HCT116 (cell line): Measurements from ENCODE around the gene ENPP3. TPM values are rescaled to one million over a fixed set of nuclear protein-coding genes. Genes with fewer than 3 reads are reported as not detected.

Source experiments
- ATAC-seq: fragments of 200-7000 bp; cut with Tn5 transposase; 2 replicates; pipeline ENCODE4 v1.9.1; 2020; ENCODE audit warnings: mild to moderate bottlenecking, moderate library complexity
- BruUV-seq: library from RNA; stranded (reverse); fragments of 400-500 nt; replicated peaks from 2 replicates; lab custom pipeline; 2021; lab: Mats Ljungman, UMichigan
- CTCF ChIA-PET: fragments of 300-600 bp; sonication (Branson Sonifier 250); formaldehyde crosslinking; loops from one replicate; lab custom pipeline; 2021; ENCODE audit warnings: antibody characterized with exemption; lab: Charles Lee
- POLR2A ChIA-PET: fragments of 300-600, 350-600 bp; sonication (Branson Sonifier 250); formaldehyde crosslinking; loops from one replicate; lab custom pipeline; 2021; ENCODE audit warnings: antibody characterized with exemption; lab: Charles Lee
- RAD21 ChIA-PET, 2 experiments: fragments of 300-600 bp; sonication (Branson Sonifier 250); formaldehyde crosslinking; loops; one replicate each; lab custom pipeline; 2023; ENCODE audit warnings: low total read pairs in 2 of 2; ENCODE audit not compliant: uncharacterized antibody in 2 of 2, unreplicated experiment in 2 of 2, low non-redundant PET in 1 of 2; lab: Charles Lee
- DNase-seq: peaks from one replicate; pipeline ENCODE4 v3.0.0-alpha.2; 2010; ENCODE audit warnings: low read depth, low spot score
- H2AFZ ChIP-seq: fragments of 200-600 bp; shearing (Covaris generic), sonication (generic); 2 replicates; pipeline ENCODE4 v1.6.1; 2017; ENCODE audit warnings: low read depth, mixed run types, mixed read lengths, antibody characterized with exemption, low read length; ENCODE audit not compliant: poor library complexity, severe bottlenecking
- H3K27ac ChIP-seq: 2 replicates; pipeline ENCODE4 v1.5.1; 2012; ENCODE audit warnings: low read depth, low read length
- H3K27me3 ChIP-seq: fragments of 200-600 bp; sonication (generic); 2 replicates; pipeline ENCODE4 v1.6.1; 2016; ENCODE audit warnings: mixed run types, low read length, mixed read lengths; ENCODE audit not compliant: insufficient read depth
- H3K36me3 ChIP-seq, 2 experiments: fragments of 200-500 bp in 1 of 2; fragments of 200-600 bp in 1 of 2; sonication (Bioruptor generic) in 1 of 2; sonication (generic) in 1 of 2; 2 replicates each; pipeline versions ENCODE4 v1.5.1 to v1.6.1; 2014 to 2016; ENCODE audit warnings: low read length in 2 of 2, inconsistent platforms in 1 of 2, mixed read lengths in 1 of 2, mixed run types in 1 of 2; ENCODE audit not compliant: insufficient read depth in 2 of 2, control insufficient read depth in 1 of 2
- H3K4me1 ChIP-seq, 2 experiments: fragments of 200-600 bp in 1 of 2; sonication (generic) in 1 of 2; 2 replicates each; pipeline versions ENCODE4 v1.5.1 to v1.6.1; 2012 to 2017; ENCODE audit warnings: low read length in 2 of 2, inconsistent platforms in 1 of 2, mild to moderate bottlenecking in 1 of 2, mixed read lengths in 1 of 2, mixed run types in 1 of 2, moderate library complexity in 1 of 2; ENCODE audit not compliant: insufficient read depth in 2 of 2, control insufficient read depth in 1 of 2
- H3K4me2 ChIP-seq: fragments of 200-600 bp; sonication (generic); 2 replicates; pipeline ENCODE4 v1.6.1; 2017; ENCODE audit warnings: mixed run types, low read length, mixed read lengths
- H3K4me3 ChIP-seq, 2 experiments: fragments of 200-600 bp in 1 of 2; sonication (generic) in 1 of 2; replicated peaks in 1 of 2; 2 replicates each; pipeline ENCODE4 v1.5.1; 2011 to 2016; ENCODE audit warnings: low read length in 2 of 2, control low read depth in 1 of 2, low read depth in 1 of 2, mild to moderate bottlenecking in 1 of 2, mixed read lengths in 1 of 2, mixed run types in 1 of 2
- H3K79me2 ChIP-seq: fragments of 200-600 bp; sonication (generic); 2 replicates; pipeline ENCODE4 v1.6.1; 2017; ENCODE audit warnings: mild to moderate bottlenecking, mixed run types, low read length, moderate library complexity, mixed read lengths; ENCODE audit not compliant: insufficient read depth
- H3K9ac ChIP-seq: fragments of 200-600 bp; sonication (generic); 2 replicates; pipeline ENCODE4 v1.6.1; 2016; ENCODE audit warnings: low read length, mixed read lengths
- H3K9me2 ChIP-seq: fragments of 200-600 bp; sonication (generic), shearing (Covaris generic); 2 replicates; pipeline ENCODE4 v1.6.1; 2017; ENCODE audit warnings: mixed run types, mild to moderate bottlenecking, moderate library complexity; ENCODE audit not compliant: insufficient read depth
- H3K9me3 ChIP-seq, 2 experiments: fragments of 200-500 bp in 1 of 2; fragments of 200-600 bp in 1 of 2; sonication (Bioruptor generic) in 1 of 2; sonication (generic) in 1 of 2; 2 replicates each; pipeline ENCODE4 v1.6.1; 2014 to 2017; ENCODE audit warnings: low read length in 2 of 2, mixed read lengths in 2 of 2, inconsistent platforms in 1 of 2, low read depth in 1 of 2, mild to moderate bottlenecking in 1 of 2, mixed run types in 1 of 2, moderate library complexity in 1 of 2; ENCODE audit not compliant: control insufficient read depth in 1 of 2, insufficient read depth in 1 of 2
- H4K20me1 ChIP-seq: fragments of 200-600 bp; sonication (generic), shearing (Covaris generic); 2 replicates; pipeline ENCODE4 v1.6.1; 2017; ENCODE audit warnings: mixed run types, mild to moderate bottlenecking, moderate library complexity; ENCODE audit not compliant: insufficient read depth
- EZH2 ChIP-seq: fragments of 200-600 bp; sonication (generic); IDR thresholded peaks from 2 replicates; pipeline ENCODE4 v1.6.1; 2017; ENCODE audit warnings: antibody characterized with exemption, mixed run types
- REST ChIP-seq: IDR thresholded peaks from 2 replicates; pipeline ENCODE4 v1.6.1; 2012; ENCODE audit warnings: low read depth
- SIN3A ChIP-seq: IDR thresholded peaks from 2 replicates; pipeline ENCODE4 v1.6.1; 2012; ENCODE audit warnings: low read depth
- YY1 ChIP-seq: IDR thresholded peaks from 2 replicates; pipeline ENCODE4 v1.6.1; 2011; ENCODE audit warnings: low read length, low read depth, moderate library complexity, mild to moderate bottlenecking; ENCODE audit not compliant: insufficient replicate concordance; ENCODE audit errors: extremely low read depth
- ZFX ChIP-seq: fragments of 450-650 bp; IDR thresholded peaks from 2 replicates; pipeline ENCODE4 v1.6.1; 2017
- intact Hi-C: fragments of 100-400 bp; cut with micrococcal nuclease; formaldehyde crosslinking; loops from 2 replicates; pipeline ENCODE4 v1.10.0; 2022
- total RNA-seq: library from RNA; stranded (reverse); gene quantifications from one replicate; pipeline ENCODE4 v1.2.1, GENCODE V29; 2021; ENCODE audit not compliant: unreplicated experiment
- TF ChIP-seq, protein P1 (sequence below), 3 experiments: fragments of 200-600 bp in 1 of 3; sonication (generic) in 1 of 3; IDR thresholded peaks in 2 of 3; conservative IDR thresholded peaks in 1 of 3; 2 replicates each; pipeline ENCODE4 v1.5.1; 2012 to 2017; ENCODE audit warnings: low read depth in 2 of 3, low read length in 2 of 3, antibody characterized with exemption in 1 of 3, borderline replicate concordance in 1 of 3, control low read depth in 1 of 3, mild to moderate bottlenecking in 1 of 3, mixed read lengths in 1 of 3, mixed run types in 1 of 3, moderate library complexity in 1 of 3; ENCODE audit not compliant: insufficient read depth in 1 of 3

The ENPP3 gene
- total RNA-seq, 1 experiment from 2014 or later = 0.15 TPM

- no peak for ATAC-seq
Measured at GRCh38 chr6:131638013-131638412, 911 bp downstream of the ENPP3 start.

More at GRCh38 chr6:131638013-131638412, 911 bp downstream of the ENPP3 start:
- no peak overlapping the region for H3K4me2 ChIP-seq
- H3K9me3 ChIP-seq = no peaks in the 10 kb centered on the region
- no TSS peak for BruUV-seq
- TF ChIP-seq EZH2 = no peak
- TF ChIP-seq ZFX = no peak
- no peak for TF ChIP-seq SIN3A
- no peak for TF ChIP-seq REST
- TF ChIP-seq YY1 = no peak
- TF ChIP-seq, protein P1, sequence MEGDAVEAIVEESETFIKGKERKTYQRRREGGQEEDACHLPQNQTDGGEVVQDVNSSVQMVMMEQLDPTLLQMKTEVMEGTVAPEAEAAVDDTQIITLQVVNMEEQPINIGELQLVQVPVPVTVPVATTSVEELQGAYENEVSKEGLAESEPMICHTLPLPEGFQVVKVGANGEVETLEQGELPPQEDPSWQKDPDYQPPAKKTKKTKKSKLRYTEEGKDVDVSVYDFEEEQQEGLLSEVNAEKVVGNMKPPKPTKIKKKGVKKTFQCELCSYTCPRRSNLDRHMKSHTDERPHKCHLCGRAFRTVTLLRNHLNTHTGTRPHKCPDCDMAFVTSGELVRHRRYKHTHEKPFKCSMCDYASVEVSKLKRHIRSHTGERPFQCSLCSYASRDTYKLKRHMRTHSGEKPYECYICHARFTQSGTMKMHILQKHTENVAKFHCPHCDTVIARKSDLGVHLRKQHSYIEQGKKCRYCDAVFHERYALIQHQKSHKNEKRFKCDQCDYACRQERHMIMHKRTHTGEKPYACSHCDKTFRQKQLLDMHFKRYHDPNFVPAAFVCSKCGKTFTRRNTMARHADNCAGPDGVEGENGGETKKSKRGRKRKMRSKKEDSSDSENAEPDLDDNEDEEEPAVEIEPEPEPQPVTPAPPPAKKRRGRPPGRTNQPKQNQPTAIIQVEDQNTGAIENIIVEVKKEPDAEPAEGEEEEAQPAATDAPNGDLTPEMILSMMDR (IDR thresholded peaks at IDR 0.05 in 2 of 3, conservative IDR thresholded peaks at IDR 0.05 in 1 of 3; ENCODE audit: borderline replicate concordance in 1 of 3, insufficient read depth in 1 of 3, low read depth in 2 of 3, low read length in 2 of 3) = no peak
- H3K9me2 ChIP-seq = no peaks in the 10 kb centered on the region
- H3K4me1 ChIP-seq = peaks cover 0 to 5% of the 10 kb centered on the region in 2 experiments; a peak in 2 of 4 replicates
- H3K9ac ChIP-seq = no peak overlapping the region
- no peak overlapping the region for H3K4me3 ChIP-seq
- no peaks in the 10 kb centered on the region for H3K27me3 ChIP-seq
- RAD21 ChIA-PET = no interaction called here
- no peak for DNase-seq
- H3K27ac ChIP-seq = no peak overlapping the region
- H3K79me2 ChIP-seq = no peaks in the 10 kb centered on the region
- no peaks in the 10 kb centered on the region for H3K36me3 ChIP-seq
- POLR2A ChIA-PET = no interaction called here
- no peaks in the 10 kb centered on the region for H4K20me1 ChIP-seq
- intact Hi-C loops = no loop called here
- CTCF ChIA-PET = interaction anchor here (2.6 kb wide), 1 partner anchor 10 kb away, joined by 13 read pairs; the partner anchor contains the start of gene MED23
- no peak overlapping the region for H2AFZ ChIP-seq
